GM12875 (cell line): ENCODE results near the gene PYURF.

Experiments
- H3K4me3 ChIP-seq: one replicate; pipeline ENCODE4 v1.5.1; 2011; ENCODE audit warnings: low read depth, low read length, control low read depth
- CTCF ChIP-seq: IDR thresholded peaks from 2 replicates; pipeline ENCODE4 v1.5.1; 2011; ENCODE audit warnings: low read depth, mild to moderate bottlenecking, control low read depth, inconsistent platforms, low read length, moderate library complexity, borderline replicate concordance; ENCODE audit not compliant: insufficient read depth

The PYURF gene

DNA sequence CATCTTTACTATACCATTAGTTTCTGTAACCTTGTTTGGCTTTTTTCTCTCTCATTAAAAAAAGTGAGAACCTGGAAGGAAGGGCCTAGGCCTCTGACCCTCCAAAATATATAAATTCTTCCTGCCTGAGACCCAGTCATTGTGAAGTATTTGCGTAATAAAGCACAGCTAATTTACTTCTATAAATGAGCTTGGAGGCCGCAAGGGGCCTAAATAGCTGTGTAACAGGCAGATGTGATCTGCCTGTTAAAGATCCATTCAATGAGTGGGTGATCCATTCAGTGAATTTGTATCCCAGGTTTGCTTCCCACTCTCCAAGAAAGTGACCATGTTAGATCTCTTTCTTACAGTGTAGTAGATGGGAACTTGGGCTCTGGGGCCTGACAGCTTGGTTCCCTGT lies 595 bp upstream of the PYURF start:
- no peak for TF ChIP-seq CTCF
- peak overlapping the region; percentile 92 for H3K4me3 ChIP-seq

GRCh38 chr4:88522702-88523324 lies 763 bp downstream of the PYURF start:
- peak overlapping the region; percentile 92 for H3K4me3 ChIP-seq
- no peak for TF ChIP-seq CTCF

- TF ChIP-seq CTCF = no peak
- no peak overlapping the region for H3K4me3 ChIP-seq
These were observed 4.7 kb downstream of the PYURF start for GRCh38 chr4:88518911-88519310.

DNA sequence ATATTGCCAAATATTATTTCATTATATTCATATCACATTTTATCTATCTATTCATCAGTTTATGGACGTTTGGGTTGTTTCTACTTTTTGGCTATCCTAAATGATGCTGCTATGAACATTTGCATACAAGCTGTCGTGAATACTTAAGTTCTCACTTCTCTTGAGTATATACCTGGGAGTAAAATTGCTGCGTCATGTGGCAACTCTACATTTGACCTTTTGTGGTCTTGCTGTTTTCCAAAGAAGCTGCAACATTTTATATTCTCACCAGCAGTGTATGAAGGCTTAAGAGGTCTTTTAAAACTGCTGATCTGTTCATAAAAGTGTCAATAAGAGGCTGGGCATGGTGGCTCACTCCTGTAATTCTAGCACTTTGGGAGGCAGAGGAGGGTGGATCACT lies 5.8 kb downstream of the PYURF start:
- TF ChIP-seq CTCF = no peak
- H3K4me3 ChIP-seq = no peak overlapping the region

DNA sequence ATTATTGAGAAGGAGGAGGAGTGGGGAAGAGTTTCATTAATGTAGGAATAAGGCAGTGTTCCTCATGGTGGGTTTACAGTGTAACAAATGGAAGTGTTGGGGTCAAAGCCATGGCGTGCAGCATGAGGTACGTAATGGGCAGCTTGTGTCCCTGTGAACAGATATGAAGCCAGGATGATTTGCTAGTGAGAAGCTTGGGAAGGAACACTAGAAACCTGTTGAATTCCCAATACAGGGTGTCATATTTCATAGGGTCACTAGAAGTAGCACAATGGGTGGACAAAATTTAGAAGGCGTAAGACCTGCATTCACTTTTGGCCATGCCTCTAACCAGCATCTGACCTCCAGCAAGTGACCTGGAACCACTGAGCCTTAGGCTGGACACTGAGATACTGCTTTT lies 6.8 kb downstream of the PYURF start:
- TF ChIP-seq CTCF = no peak
- no peak overlapping the region for H3K4me3 ChIP-seq

- no peak overlapping the region for H3K4me3 ChIP-seq
- no peak for TF ChIP-seq CTCF
These were observed 8.7 kb downstream of the PYURF start for GRCh38 chr4:88514557-88515511.
